GM13977 (cell line): ENCODE data around the gene IL3RA.
"Not testable (repeated sequence)": the region's sequence is repeated elsewhere in the genome, so short reads cannot be mapped to it uniquely, and the experiment has no call there.

Experiments
- DNase-seq: peaks from one replicate; pipeline ENCODE4 v3.0.0; 2012; ENCODE audit warnings: low spot score
- in situ Hi-C: fragments of 300-500 bp; cut with MboI; formaldehyde crosslinking; loops from one replicate; pipeline ENCODE4 v1.12.0; 2022; ENCODE audit warnings: low sequenced_read_pairs, low pct_unique_long_range_greater_than_20kb, mixed read lengths, inconsistent platforms; ENCODE audit not compliant: unreplicated experiment
- TF ChIP-seq, protein P1 (sequence below): IDR thresholded peaks from 2 replicates; pipeline ENCODE4 v1.5.1; 2012; ENCODE audit warnings: mild to moderate bottlenecking, control low read depth; ENCODE audit not compliant: insufficient read depth; ENCODE audit errors: extremely low read depth, missing control alignments

IL3RA gene

DNA sequence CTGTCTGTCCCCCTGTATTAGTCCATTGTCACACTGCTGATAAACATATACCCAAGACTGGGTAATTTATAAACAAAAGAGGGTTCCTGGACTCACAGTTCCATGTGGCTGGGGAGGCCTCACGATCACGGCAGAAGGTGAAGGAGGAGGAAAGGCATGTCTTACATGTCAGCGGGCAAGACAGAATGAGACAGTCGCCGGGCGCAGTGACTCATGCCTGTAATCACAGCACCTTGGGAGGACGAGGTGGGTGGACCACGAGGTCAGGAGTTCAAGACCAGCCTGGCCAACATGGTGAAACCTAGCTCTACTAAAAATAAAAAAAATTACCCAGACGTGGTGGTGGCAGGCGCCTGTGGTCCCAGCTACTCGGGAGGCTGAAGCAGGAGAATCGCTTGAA is 24.7 kb downstream of the IL3RA start:
- TF ChIP-seq, protein P1, sequence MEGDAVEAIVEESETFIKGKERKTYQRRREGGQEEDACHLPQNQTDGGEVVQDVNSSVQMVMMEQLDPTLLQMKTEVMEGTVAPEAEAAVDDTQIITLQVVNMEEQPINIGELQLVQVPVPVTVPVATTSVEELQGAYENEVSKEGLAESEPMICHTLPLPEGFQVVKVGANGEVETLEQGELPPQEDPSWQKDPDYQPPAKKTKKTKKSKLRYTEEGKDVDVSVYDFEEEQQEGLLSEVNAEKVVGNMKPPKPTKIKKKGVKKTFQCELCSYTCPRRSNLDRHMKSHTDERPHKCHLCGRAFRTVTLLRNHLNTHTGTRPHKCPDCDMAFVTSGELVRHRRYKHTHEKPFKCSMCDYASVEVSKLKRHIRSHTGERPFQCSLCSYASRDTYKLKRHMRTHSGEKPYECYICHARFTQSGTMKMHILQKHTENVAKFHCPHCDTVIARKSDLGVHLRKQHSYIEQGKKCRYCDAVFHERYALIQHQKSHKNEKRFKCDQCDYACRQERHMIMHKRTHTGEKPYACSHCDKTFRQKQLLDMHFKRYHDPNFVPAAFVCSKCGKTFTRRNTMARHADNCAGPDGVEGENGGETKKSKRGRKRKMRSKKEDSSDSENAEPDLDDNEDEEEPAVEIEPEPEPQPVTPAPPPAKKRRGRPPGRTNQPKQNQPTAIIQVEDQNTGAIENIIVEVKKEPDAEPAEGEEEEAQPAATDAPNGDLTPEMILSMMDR, result no peak
- in situ Hi-C loops, result no loop called here
- no peak for DNase-seq

DNA sequence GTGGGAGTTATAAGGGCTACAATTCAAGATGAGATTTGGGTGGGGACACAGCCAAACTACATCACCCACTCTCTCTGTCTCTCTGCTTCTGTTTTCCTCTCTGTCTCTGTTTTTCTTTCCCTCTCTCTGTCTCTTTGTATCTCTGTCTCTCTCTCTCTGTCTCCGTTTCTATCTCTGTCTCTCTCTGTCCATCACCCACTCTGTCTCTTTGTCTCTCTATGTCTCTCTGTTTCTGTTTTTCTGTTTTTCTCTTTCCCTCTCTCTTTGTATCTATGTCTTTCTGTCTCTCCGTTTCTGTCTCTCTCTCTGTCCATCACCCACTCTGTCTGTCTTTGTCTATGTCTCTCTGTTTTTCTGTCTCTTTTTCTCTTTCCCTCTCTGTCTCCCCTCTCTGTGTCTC is 25.3 kb downstream of the IL3RA start:
- TF ChIP-seq, protein P1, result no peak
- in situ Hi-C loops, result no loop called here
- no peak for DNase-seq

DNA sequence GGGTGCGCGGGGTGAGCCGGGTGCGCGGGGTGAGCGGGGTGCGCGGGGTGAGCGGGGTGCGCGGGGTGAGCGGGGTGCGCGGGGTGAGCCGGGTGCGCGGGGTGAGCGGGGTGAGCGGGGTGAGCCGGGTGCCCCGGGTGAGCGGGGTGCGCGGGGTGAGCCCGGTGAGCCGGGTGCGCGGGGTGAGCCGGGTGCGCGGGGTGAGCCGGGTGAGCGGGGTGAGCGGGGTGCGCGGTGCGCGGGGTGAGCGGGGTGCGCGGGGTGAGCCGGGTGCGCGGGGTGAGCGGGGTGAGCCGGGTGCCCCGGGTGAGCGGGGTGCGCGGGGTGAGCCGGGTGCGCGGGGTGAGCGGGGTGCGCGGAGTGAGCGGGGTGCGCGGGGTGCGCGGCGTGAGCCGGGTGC is 29.8 kb downstream of the IL3RA start:
- DNase-seq, in situ Hi-C loops: not testable (repeated sequence)

DNA sequence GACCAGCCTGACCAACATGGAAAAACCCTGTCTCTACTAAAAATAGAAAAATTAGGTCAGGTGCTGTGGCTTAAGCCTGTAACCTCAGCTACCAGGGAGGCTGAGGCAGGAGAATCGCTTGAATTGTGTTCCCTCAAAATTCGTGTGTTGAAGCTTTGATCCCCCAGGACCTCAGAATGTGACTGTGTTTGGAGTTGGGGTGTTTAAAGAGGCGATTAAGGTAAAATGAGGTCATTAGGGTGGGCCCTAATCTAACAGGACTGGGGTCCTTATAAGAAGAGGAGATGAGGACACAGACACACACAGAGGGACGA is 31.8 kb downstream of the IL3RA start:
- TF ChIP-seq, protein P1, result no peak
- in situ Hi-C loops, result no loop called here

DNA sequence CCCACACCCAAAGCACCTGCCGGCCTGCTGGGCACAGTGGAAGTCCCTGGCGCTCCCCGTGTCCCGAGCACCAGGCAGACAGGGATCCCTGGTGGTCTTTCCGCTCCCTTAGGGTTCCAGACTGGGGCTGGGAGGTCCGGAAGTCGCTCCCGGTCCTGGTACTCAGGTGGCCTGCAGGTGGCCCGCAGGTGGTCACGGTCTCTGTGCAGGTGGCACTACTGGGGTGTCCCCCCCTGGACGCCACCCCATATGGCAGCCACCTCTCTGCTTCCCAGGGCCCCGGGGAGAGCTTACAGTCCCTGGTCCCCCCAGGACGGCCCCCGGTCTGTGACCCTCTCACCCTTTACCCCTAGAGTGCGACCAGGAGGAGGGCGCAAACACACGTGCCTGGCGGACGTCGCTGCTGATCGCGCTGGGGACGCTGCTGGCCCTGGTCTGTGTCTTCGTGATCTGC is 41.7 kb downstream of the IL3RA start:
- TF ChIP-seq, protein P1, result no peak

More for the DNA sequence above, 31.8 kb downstream of the IL3RA start:
- no peak for DNase-seq

DNA sequence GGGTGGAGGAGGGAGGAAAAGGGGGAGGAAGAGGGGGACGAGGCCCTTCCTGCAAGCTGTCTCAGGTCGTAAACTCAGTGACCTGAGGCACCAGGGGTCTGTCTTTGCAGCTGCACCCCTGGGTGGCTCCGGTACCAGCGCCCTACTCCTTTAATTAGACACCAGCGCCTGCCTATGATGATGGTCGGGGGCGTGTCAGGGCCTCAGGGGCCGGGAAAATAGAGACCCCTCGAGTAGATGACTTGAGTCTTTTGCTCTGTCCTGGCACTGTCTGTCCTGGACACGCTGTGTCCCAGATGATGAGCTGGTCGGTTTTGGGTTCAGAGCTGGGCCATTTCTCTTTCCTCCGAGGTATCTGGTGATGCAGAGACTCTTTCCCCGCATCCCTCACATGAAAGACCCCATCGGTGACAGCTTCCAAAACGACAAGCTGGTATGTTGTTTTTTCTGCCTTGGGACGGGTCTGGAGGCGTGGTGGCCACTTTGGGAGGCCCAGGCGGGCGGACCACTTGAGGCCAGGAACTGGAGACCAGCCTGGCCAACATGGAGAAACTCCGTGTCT is 44.2 kb downstream of the IL3RA start:
- TF ChIP-seq, protein P1, result no peak
- peak; percentile 31 for DNase-seq
- in situ Hi-C loops, result no loop called here

More for the DNA sequence above, 41.7 kb downstream of the IL3RA start:
- in situ Hi-C loops, result no loop called here
- DNase-seq, result peak; percentile 7

DNA sequence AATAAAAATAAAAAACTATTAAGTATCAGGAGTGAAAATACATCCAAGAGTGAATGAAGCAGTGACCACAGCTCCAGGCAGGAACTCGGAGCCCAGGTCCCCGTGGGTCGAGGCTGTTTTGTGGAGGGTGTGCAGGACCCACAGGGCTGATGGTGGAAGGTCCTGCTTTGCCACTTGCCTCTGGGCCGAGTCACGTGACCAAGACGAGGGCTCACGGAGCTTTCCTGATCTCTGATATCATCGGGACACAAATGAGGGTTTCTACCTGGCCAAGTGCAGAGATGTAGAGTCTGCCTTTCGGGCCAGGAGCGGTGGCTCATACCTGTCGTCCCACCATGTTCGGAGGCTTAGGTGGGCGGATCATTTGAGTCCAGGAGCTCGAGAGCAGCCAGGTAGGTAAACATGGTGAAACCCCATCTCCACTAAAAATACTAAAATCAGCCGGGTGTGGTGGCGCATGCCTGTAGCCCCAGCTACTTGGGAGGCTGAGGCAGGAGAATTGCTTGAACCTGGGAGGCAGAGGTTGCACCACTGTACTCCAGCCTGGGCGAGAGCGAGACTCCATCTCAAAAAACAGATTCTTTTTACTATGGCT is 48.2 kb downstream of the IL3RA start:
- peak; percentile 20 for DNase-seq
- TF ChIP-seq, protein P1, result no peak
- in situ Hi-C loops, result no loop called here
